HG02759 (cell line): ENCODE results near the gene GUCD1.
A peak's percentile ranks its signal among the peaks of the same experiment; 100 is the strongest.
"Not testable (repeated sequence)": the region's sequence is repeated elsewhere in the genome, so short reads cannot be mapped to it uniquely, and the experiment has no call there.

Experiments
- ATAC-seq: cut with Tn5 transposase; IDR thresholded peaks from one replicate; pipeline ENCODE4 v1.9.1; 2021; ENCODE audit warnings: mild to moderate bottlenecking, moderate library complexity; ENCODE audit not compliant: unreplicated experiment

Gene GUCD1

DNA sequence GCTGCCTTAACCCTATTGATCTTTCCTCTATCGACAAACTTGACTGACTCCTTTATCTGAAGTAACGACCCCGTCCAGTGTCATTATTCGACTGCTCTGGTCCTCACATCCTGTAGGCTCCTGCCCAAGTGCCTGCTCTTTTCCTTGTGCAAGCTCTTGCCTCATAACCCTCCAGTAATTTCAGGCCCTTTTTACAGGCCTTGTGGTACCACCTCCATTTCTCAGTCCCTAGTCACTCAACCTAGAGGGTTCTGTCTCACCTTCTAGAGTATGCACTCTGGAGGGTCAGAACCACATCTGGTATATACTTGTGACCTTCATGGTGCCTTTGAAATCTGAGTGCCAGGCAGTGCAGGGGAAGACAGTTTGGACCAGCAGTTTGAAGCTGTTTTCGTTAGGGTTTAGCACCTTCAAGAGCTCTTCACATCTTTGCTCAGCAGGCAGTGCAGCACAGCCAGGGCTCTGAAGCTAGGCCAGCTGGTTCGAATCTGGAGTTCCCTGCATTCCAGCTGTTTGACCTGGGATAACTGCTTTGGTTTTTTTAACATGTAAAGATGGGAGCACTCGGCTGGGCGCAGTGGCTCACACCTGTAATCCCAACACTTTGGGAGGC is 12.1 kb upstream of the GUCD1 start:
- ATAC-seq, result no peak

DNA sequence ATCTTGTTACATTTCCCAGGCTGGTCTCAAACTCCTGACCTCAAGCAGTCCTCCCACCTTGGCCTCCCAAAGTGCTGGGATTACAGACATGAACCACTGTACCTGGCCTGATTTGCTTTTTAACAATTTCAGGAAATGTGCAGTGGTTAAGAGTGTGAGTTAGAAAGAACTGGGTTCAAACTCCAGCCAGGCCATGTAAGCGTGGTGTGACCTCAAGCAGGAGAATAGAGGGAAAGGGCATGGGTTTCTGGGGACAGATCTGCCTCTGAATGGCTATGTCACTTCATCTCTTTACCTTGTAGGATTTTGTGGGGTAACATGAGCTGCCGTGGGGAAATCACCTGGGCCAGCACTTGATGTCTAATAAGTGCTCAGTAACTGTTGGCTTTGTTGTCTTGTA is 10.1 kb upstream of the GUCD1 start:
- ATAC-seq, result no peak

DNA sequence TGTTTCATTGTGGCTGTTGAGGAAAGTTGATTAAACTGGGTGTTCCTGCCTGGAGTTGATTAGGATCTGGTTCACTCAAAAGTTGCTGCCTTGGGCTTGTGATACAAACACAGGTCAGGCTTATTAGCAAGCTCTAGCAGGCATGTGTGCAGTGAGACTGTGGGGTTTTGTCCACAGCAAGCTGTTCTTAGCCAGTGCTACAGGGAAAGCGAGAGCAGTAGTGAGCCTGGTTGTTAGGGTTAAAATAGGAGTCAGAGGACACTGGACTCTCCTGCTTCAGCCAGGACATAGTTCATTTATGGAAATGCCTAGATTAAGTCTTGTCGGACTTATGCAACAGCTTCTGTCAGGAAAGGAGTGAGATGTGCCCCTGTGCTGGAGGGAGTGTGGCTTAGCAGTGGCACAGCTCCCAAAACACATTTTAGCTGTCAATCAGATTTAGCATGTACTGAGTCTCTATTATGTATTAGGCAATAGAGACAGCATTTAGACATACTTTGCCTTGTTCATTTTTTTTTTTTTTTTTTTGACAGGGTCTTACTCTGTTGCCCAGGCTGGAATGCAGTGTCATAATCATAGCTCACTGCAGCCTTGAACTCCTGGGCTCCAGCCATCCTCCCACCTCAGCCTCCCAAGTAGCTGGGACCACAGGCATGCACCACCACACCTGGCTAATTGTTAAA is 9.6 kb upstream of the GUCD1 start:
- no peak for ATAC-seq

DNA sequence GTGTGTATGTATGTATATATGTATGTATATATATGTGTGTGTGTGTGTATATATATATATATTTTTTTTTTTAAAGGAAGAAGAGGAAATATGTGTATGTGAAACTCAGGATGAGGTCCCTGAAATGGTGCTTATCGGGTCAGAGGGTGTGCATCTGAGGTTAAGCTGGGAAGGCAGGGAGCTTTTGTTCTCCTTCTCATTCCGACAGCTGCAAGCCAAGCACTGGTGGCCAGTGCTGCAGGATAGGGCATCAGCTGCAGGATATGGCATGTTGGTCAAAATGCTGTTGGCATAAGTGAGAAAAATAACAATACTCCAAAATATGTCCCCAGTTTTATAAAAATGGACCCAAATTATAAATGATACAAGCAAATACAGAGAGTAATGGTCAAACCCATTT is 8.3 kb upstream of the GUCD1 start:
- no peak for ATAC-seq

DNA sequence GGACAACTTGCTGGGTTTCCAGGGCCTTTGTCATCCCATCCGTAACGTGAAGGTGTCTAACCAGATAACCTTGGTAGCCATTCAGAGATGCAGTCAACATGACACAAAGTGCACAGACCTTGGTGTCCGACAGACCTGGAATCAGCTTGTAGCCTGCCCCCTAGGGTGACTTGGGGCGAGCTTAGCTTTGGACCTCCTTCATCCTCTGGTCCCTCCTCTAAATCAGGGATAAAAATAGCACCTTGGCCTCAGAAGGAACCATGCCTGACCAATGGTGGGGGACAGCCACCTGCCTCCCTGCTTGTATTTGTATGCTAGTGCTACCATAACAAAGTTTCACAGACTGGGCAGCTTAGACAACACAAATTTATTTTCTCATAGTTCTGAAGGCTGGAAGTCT is 4.5 kb upstream of the GUCD1 start:
- ATAC-seq, result no peak

DNA sequence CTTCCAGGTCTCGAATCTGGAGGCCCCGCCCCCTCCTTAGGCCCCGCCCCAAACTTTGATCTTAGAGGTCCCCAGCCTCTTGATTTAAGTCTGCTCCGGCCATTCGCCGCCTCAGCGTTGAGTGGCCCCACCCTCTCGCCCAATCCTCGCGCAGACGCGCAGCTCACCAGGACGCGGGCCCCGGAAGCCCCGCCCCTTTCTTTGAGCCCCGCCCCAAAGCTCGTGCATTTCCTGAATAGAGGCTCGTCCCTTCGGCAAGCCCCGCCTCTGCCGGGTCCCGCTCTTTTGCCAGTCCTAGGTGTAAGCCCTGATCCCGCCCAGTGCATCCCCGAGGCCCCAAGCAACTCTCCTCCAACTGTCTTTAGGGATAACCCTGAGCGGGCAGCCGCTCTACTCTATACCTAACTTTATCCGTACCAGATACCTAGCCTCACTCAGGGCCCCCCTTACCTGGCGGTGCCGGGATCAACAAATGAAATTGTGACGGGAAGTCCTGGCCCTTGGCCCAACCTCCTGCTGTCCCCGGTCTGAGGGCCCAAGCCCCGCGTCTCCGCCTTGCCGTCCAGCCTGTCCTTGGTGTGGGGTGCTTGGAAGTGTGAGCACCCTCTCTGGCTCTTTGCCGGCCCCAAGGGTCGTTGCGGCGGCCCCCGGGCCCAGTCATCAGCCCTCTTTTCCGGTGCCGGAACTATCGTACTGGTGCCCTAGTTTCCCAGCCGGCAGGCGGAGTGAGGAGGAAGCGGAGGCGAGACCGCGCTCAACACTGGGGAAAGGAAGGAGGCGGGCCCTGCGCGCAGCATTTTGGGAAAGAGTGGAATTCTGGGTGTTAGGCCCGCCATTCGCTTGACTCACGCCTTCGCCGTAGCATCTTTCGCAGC is 464 bp upstream of the GUCD1 start, which contains the start of gene SNRPD3:
SNRPD3 (plus strand) TSS at position 835 of the 875 bp plus-strand sequence. CDS start 1,676 bp downstream, outside the sequence.
- ATAC-seq, result peak; percentile 79

DNA sequence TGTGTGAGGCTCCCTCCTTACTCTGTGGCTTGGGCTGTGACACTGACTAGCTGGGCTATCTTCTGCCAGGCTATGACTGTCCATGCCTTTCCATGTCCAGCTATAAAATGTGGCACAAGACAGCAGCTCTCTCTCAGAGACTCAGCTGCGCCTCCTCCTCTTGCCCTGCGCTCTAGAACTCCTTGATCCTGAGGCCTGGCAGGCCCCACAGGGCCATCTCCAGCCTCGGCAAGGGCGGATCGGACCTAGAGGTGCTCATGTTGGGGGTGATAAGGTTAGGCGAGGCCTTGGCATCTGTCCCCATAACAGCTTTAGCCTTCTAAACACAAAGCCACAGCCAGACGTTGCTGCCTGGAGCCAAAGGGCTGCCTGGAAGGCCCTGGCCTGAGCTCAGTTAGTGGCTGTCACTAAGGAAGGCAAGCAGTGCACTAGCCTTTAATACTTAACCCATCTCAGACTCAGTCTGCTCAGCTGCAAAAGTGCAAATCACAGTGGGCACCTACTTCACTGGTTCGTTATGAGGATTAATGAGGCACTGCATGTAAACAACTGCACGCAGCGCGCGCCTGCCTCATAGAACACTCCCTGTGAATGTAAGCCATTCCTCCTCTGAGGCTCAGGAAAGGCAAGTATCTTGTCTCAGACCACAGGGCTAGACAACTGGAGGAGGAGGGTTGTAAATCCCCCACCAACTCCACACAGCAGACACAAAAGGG is 1.2 kb downstream of the GUCD1 start:
- no peak for ATAC-seq

DNA sequence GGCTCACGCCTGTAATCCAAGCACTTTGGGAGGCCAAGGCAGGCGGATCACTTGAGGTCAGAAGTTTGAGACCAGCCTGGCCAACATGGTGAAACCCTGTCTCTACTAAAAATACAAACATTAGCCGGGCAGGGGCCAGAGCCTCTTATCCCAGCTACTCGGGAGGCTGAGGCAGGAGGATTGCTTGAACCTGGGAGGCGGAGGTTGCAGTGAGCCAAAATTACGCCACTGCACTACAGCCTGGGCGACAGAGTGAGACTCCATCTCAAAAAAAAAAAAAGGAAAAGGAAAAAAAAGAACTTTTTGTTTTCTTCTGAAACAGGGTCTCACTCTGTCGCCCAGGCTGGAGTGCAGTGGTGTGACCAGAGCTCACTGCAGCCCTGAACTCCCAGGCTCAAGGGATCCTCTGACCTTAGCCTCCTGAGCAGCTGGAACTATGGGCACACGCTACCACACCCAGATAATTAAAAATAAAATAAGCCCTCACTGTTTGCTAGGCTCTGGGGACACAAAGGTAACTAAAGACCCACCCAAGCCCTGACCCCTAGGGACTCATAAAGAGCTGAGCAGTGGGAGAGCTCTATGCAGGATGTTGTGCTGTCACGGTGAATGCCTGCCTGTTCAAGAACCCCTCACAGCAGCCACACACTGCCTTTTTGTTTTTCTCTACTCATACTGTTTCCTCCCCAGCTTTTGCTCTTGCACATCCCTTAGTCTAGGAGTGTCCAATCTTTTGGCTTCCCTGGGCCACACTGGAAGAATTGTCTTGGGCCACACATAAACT is 2.2 kb downstream of the GUCD1 start:
- not testable (repeated sequence) for ATAC-seq

DNA sequence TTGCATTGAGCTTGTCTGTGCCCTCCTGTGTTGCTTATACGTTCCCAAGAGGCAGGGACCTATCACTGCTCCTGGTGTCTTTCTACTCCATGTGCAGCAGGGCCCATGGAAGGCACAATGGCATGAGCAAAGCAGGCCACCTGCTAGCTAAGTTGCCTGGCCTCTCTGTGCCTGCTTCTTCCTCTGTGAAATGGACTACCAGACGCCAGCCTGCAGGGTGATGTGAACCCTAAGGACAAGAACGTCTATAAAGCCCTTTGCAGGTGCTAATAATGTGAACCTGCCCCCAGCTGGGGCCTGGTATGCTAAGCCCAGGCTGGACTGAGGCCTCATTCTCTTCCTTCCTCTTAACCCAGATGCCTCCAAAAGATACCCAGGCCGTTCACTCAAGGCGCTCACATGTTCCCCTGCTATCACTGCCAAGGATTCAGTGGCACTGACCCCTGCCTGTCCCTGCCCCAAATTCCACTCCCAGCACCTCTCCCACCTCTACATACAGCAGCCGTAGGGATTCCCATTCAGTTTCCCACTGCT is 4.0 kb downstream of the GUCD1 start:
- ATAC-seq, result no peak

DNA sequence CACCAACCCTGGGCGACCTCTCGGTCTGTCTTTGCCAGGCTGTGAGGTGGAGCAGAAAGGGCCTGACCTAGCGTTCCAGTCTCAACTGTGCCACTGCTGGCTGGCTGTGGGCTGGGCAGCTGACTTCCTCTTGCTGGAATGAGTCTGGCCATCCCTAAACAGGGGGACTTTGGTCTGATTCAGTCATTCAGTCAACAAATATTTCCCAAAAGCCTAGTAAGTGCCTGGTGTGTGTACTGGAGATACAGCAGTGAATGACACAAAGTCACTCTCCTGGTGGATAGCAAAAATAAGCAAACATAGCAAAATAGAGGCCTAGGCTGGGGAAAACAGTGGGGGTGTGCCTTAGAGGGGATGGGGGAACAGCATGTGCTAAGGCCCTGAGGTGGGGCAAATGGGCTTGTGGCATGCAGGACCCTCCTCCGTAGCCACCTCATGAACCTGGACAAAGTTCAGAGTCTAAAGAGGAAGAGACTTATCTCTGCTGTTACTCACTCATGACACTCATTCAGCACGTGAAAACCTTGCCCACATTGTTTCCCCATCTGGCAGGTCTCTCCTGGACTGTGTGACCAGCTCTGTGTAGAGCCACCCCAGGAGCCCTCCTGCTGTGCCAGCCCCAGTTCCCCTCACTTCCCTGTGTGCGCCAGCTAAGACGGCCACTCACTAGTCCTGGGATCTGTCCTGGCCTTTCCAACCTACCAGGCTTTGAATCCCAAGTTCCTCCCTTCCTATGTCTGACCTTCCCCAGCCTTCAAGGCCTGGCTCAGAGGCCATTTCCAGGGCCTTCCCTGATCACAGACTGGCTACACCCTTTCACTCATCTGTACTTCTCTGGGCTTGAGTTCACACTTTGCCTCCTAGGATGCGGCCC is 4.7 kb downstream of the GUCD1 start:
- ATAC-seq, result no peak

DNA sequence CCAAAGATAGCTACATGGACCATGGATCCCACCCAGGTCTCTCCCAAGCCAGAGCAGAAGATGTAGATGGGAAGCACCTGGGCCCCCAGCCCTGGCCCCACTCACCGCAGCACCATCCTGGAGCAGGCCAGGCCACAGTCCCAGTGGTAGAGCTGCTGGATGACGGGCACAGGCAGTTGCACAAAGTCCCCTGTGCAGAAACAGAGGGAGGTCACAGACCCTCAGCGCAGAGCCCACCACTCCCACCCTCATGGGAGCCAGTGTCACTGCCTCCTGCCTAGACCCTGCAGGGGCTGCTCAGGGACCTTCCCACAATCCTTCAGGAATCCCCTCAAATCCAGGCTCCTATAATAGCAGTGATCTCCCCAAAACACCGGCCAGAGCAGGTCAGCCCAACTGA is 6.1 kb downstream of the GUCD1 start:
- no peak for ATAC-seq

DNA sequence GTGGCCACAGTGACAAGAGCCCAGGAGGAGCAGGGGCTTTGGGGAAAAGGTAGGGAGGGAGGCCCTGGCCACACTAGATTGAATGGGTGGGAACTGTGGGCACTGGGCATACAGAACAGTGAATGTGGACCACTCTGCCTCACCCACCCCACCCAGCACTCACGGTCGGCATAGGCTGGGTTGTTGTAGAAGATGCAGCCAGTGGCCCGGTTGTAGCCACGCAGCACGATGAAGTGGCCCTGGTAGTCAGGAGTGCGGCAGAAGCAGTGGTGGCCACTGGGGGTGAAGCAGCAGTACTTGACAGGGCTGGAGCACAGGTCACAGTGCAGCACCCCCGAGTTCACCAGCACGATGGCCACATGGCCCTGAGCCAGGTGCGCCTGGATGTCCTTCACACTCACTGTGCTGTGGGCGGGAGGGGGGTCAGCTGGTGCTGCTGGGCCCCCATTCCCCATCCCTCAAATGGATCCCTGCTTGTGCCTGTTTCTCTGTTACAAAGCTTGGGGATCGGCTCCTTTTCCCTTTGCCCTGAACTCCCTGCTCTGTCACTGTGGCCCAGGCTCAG is 11.2 kb downstream of the GUCD1 start:
- no peak for ATAC-seq

DNA sequence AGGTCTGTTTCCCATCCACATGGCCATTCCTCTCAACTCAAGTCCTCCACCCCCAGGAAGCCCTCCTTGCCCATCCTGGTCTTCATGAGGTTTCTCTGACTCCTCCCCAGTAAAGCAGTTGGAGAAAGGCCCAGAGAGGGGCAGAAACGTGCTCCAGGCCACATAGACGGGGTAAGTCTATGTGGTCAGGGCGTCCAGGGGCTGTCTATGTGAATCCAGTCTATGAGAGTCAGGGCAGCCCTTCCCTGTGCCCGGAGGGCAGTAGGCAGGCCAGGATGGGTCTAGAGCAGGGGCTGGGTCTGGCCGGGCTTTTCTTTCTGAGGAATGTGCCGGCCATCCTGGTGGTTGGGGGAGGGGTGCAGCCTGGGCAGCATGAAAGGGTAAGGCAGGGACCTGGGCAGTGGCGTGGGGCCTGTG is 11.7 kb downstream of the GUCD1 start:
- no peak for ATAC-seq

DNA sequence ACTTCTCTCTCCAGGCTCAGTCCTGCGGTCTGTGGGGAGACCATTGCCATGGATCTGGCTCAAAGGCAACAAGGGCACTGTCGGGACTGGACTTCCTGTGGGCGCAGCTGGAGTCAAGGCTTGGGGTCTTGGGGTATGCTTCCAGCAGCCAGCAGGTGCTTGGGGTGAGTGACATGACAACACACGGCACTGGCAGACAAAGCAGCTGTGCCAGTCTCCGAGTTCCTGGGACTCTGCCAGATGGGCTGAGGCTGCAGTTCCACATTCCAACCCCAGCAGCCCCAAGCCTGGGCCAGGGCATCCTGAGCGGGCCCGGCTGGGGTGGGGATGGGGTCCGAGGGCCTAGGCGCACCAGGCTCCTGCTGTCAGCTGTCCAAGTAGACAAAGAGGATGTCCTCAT is 12.3 kb downstream of the GUCD1 start:
- no peak for ATAC-seq

DNA sequence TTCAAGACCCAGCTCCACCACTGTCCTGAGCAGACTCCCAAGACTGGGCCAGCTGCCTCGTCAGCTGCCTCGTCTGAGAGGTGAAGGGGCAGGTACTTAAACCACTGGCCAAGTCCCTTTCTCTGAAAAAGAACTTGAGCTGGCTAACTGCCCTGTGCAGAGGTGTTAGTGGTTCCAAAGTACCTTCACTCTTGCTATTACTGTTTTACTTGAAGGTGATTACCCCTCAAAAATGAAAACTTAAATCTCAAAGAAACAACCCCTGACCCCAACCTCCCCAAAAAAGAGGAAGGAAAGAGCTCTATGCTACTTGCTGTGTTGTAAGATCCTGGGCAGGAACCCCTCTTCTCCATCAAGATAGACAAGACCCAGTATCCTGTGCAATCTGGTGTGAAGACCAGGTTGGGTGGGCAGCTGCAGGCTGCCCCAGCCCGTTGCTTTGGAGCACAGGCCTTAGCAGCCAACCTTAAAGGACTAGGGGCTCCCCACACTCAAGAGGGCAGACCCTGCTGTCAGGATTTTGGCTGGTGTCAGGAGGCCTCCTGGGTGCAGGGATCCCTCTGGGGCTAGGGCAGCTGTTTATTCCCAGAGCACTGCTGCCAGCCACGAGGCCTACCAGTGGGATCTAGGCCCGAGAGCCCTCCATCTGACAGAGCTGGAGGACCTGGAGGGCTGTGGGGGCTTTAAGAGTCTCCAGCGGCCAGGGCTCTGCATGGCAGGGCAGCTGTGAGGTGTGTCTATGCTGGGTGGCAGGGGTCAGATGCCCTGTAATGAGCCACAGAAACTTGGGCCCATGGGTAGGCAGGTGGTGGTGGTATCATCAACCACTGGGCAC is 13.0 kb downstream of the GUCD1 start:
- ATAC-seq, result no peak

DNA sequence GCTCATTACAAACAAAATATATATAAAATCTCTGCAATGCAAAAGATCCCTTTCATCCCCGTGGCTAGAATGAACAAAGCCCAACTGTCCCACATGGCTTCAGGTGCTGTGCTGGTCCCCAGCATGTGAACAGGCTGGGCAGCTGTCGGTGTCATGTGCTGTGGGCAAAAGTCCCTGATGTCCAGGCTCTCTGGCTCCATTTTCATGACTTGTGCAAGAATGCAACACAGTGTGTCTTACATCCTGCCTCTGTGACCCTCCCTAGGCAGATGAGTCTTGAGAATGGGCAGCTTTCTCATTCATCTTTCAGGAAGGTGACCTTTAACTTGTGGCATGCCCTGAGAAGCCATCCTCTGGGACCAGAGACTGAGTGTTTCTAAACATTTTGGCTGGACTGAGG is 14.5 kb downstream of the GUCD1 start:
- no peak for ATAC-seq

DNA sequence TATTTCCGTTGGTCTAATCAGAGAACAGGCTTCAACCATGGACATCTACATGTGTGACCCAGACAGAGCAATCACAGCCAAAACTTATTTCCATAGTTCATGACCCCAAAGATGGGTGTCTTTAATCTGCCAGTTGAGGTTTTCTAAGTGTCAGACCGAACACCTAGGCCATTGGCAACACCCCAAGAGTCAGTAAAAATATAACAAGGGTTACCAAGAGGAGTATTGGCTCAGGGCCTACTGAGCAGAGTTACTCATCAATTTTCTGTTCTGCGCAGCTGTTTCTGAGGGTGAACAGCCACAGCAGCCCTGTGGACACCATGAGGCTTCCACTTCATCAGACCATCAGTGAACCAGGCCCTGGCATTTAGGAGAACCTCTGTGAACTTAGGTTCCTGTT is 18.8 kb downstream of the GUCD1 start:
- no peak for ATAC-seq

DNA sequence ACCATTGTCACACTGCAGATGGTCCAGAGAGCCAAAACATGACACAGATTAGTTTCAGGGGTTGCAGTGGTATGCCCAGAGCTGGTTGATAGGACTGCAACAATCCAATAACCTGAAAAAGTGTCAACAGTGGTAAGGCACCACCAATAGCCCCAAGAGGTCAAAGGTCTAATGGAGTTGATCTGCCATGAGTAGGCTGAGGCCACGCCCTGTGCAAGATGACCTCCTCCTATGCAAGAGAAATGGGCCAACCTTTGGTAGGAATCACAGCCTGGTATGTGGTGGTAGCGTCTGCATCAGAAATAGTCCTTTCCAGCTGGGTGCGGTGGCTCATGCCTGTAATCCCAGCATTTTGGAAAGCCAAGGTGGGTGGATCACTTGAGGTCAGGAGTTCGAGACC is 19.6 kb downstream of the GUCD1 start:
- no peak for ATAC-seq
